H54 (cell line): Measurements from ENCODE around the gene B3GNT5.
A peak's percentile ranks its signal among the peaks of the same experiment; 100 is the strongest.

Experiments used
- DNase-seq: peaks from one replicate; pipeline ENCODE4 v3.0.0; 2011; ENCODE audit warnings: low spot score, mixed read lengths; ENCODE audit not compliant: insufficient read length
- FAIRE-seq: peaks from 3 replicates; lab custom pipeline; 2011; peaks lifted over from hg19 to GRCh38; lab: Jason Lieb, UNC
- POLR2A ChIP-seq: IDR thresholded peaks from 2 replicates; pipeline ENCODE4 v1.6.1; 2011; ENCODE audit warnings: low read depth, mild to moderate bottlenecking, low read length

The B3GNT5 gene

DNA sequence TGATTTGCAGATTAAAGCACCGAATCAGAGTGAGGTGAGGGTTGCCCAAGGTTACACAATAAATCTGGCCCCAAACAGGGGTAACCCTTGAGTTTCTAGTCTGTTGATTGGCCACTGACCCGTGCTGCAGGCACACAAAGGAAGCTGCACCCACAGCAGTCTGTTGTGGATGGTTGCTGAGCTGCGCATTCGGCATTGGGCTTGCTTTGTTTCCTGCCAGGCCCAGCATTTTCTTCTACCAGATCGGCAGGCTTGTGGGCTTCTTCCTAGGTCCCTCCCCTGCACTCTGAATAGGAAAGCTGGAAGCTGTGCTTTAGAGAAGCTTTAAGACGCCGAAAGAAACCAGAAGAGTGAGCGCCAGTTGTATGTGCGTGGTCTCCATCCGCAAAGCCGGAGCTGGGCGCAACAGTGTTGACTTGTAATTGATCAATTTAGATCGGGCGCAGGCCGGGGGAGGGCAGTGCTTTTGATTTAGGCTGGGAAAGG, 12.1 kb downstream of the B3GNT5 start:
- TF ChIP-seq POLR2A: no peak
- FAIRE-seq (peak; percentile 85), DNase-seq (no peak)

DNA sequence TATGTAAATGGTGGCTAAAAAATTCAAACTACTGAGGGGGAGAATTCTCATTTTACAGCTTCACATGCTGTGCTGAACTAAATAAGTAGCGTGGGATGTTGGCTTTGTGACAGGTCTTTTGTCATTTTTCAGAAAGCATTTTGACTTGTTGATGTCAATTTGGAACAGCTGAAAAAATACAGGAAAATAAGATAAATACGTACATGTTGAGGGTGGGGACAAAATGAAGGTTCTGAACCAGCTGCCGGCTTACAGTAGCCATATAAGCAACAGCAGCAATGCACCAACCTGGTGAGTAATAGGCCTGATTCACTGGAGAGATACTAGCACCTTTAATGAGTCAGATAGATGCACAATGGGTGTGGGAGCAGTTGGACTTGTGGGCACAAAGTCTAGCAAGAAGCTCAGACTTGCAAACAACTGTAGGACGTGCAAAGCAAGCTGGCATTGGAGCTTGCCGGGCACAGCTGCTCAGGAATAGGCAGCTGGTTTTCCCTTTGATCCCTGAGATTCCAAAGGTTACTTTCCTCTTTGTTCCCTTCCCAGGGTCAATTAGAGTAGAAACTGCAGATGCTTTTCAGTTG, 12.9 kb downstream of the B3GNT5 start:
- peak; percentile 81 for DNase-seq
- FAIRE-seq: peak; percentile 100
- no peak for TF ChIP-seq POLR2A

DNA sequence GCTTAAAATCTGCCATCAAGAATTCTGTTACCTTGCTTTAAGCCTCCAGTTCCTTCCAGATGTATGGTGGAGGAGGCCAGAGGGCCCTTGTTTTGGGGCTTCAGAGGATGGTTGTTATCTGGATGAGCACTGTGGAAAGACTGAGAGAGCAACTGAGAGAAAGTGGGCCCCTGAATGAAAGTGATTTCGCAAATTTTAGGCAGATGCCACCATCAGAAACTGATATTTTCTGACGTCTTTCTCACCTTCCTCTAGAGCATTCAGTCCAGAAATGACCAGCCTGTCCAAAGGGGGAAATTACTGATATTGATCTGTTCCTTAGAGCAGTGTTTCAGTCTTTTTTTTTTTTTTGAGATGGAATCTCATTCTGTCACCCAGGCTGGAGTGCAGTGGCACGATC, 13.4 kb downstream of the B3GNT5 start:
- DNase-seq: no peak
- FAIRE-seq: no peak
- no peak for TF ChIP-seq POLR2A

DNA sequence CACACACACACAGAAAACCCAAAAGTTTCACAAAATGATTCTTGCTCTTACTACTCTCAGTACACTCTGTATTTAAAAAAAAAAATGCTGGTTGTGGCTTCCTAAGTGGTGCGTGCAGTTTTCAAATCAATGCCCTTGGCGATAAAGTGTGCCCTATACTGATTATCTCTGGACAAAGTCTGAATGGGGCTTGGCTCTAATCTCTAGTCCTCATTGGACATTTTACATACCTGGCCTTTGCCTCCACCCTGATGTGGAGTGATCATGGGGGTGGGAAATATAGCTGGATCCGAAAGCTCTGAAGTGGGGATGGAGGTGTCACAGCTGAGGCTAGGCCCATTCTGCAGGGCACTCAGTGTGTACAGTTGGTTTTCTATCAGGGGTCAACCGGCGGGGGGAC, 14.1 kb downstream of the B3GNT5 start:
- TF ChIP-seq POLR2A: no peak
- FAIRE-seq (no peak), DNase-seq (no peak)

GRCh38 chr3:183268366-183268765, 15.3 kb downstream of the B3GNT5 start:
- no peak for TF ChIP-seq POLR2A
- no peak for FAIRE-seq
- no peak for DNase-seq

DNA sequence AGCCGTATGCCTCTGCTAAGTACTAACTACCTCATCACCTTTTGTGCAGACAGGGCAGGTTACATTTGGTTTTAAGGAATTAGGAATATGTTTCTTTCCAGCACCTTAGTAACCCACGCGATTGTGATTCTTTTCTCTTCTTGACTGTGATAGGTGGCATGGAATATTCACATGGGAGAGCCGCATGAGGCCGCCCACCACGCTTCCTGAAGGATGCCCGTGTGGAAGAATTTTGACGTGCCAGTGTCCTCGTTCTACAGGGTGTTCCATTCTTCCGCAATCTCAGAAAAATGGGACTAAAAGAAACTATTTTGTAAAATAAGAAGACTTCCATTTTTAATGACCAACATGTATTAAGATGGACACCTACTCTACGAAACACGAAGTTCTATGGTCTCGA, 16.3 kb downstream of the B3GNT5 start:
- TF ChIP-seq POLR2A: no peak
- FAIRE-seq: no peak
- no peak for DNase-seq

GRCh38 chr3:183270344-183270743, 17.3 kb downstream of the B3GNT5 start:
- no peak for TF ChIP-seq POLR2A
- FAIRE-seq (peak; percentile 27), DNase-seq (no peak)

- FAIRE-seq (no peak), DNase-seq (no peak)
- TF ChIP-seq POLR2A: no peak
These were observed 19.1 kb downstream of the B3GNT5 start for GRCh38 chr3:183272142-183272541.

DNA sequence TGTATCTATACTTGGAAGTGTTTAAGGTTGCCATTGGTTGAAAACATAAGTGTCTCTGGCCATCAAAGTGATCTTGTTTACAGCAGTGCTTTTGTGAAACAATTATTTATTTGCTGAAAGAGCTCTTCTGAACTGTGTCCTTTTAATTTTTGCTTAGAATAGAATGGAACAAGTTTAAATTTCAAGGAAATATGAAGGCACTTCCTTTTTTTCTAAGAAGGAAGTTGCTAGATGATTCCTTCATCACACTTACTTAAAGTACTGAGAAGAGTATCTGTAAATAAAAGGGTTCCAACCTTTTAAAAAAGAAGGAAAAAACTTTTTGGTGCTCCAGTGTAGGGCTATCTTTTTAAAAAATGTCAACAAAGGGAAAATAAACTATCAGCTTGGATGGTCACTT, 19.7 kb downstream of the B3GNT5 start:
- no peak for TF ChIP-seq POLR2A
- DNase-seq (no peak), FAIRE-seq (peak; percentile 72)

DNA sequence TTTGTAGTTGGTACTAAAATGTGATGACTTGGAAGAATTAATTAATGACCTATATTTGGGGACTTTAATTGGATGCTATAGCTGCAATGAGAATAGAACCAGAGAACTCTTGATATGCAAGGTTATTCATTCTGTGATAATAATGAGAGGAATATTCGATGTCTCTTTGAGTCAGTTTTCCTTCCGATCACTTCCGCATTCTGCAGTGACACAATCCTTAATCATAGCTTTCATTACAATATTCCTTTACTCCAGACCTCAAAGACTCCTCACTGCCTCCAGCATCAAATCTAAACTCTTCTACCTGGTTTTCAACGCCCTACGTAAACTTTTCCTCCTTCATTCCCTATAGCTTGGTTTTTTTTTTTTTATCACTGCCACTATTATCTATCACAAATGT, 21.6 kb downstream of the B3GNT5 start:
- DNase-seq (no peak), FAIRE-seq (peak; percentile 99)
- TF ChIP-seq POLR2A: no peak

DNA sequence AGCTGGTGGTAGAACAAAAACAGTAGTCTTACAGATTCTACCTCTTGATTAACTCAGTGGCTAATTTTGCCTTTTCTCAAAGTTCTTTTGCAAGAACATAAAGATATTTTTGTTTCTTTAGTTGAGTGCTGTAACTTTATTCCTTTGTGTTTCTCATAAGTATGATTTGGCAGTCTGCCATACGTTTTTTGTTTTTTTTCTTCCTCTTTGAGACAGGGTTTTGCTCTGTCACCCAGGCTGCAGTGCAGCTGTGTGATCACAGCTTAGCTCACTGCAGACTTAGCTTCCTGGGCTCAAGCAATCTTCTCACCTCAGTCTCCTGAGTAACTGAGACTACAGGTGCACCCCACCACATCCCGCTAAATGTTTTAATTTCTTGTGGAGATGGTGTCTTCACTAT, 22.4 kb downstream of the B3GNT5 start:
- no peak for TF ChIP-seq POLR2A
- DNase-seq (no peak), FAIRE-seq (no peak)

DNA sequence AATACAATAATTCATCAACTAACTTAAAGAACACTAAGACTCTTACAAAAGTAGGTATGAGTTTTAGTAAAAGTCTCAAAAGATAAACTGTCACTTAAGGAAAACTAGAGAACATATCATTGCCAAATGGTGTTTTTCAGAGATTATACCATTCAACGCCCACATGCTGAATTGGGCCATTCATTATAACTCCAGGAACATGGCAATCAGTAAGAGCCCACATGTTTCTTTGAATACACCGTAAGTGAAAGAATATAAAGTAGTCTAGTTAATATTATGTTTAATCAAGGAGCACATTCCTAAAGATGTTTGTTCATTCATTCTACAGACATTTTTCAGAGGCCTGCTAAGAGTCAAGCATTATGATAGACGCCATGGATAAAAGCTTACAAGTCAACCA, 22.9 kb downstream of the B3GNT5 start:
- no peak for DNase-seq
- peak; percentile 23 for FAIRE-seq
- TF ChIP-seq POLR2A: no peak

DNA sequence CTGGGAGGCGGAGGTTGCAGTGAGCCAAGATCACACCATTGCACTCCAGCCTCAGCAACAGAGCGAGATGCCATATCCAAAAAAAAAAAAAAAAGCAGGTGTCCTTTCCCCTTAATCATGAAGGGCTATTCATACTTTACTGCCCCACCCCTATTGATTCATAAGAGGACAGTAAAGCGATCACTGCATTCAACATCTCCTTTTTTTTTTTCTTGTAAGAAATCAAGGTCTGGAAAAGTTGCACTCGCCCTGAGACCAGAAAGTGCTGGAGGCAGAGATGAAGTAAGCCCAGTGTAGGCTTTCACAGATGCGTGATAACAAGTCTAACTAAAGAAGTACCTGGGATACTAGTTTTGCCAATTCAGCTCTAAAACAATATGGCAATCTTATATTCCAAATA, 24.2 kb downstream of the B3GNT5 start:
- DNase-seq (no peak), FAIRE-seq (no peak)
- no peak for TF ChIP-seq POLR2A

GRCh38 chr3:183278479-183279088, 25.5 kb downstream of the B3GNT5 start:
- TF ChIP-seq POLR2A: no peak
- FAIRE-seq: peak; percentile 95
- no peak for DNase-seq

DNA sequence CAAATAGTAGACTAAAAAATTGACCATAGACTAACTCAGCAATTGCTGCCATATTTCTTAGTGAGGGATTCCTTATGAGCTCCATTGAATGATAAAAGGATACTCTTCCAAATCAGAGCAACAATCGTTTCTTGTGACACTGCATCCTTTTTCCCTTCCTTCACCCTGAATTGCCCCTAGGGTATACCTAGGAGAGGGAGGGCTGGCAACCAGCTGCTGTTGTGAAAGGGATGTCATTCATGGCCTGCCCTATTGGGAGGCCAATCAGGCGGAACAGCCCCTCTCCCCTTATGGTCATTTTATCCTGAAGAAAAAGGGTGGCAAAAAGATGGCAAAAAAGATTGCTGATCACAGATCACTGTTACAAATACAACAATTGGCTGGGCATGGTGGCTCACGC, 26.3 kb downstream of the B3GNT5 start:
- no peak for TF ChIP-seq POLR2A
- DNase-seq (no peak), FAIRE-seq (no peak)

DNA sequence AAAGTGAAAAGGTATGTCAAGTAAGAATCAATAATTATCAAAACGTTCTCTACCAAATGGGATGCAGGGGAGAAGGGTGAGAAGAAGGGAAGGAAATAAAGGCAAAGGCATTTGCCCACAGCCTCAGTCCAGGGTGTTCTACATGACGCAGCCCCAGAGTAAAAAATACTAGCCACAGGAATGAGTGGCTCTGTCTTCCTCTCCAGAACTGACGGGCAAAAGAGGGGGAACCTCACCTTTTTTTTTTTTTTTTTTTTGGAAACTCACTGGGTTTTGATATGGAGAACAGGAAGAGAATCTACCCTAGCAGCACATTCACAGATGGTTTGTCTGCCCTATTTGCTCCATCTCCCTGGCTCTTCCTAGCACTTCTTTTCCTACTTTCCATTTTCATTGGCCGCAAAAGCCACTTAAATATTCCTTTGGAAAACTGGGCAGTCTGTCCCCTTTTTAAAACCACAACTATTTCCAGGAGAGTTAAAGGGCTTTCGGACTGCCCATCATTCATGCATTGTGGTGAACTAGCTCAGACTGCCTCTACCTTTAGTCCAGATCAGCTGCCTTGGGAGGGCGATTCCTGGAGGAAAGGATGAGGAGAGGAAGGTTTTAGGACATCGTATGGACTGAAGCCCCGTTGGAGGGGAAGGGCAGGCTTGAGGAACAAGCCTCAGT, 28.2 kb downstream of the B3GNT5 start:
- DNase-seq (peak; percentile 48), FAIRE-seq (peak; percentile 94)
- TF ChIP-seq POLR2A: no peak
